D721Med (cell line): ENCODE results near the gene LANCL2.

Experiments used
- DNase-seq: peaks from one replicate; pipeline ENCODE4 v3.0.0; 2011; ENCODE audit warnings: low spot score; ENCODE audit not compliant: insufficient read length
- FAIRE-seq: peaks from 2 replicates; lab custom pipeline; 2011; peaks lifted over from hg19 to GRCh38; lab: Jason Lieb, UNC
- TF ChIP-seq, protein P1 (sequence below): IDR thresholded peaks from 2 replicates; pipeline ENCODE4 v1.5.1; 2012; ENCODE audit warnings: mild to moderate bottlenecking, control low read depth; ENCODE audit not compliant: insufficient read depth; ENCODE audit errors: missing control alignments

Gene LANCL2

DNA sequence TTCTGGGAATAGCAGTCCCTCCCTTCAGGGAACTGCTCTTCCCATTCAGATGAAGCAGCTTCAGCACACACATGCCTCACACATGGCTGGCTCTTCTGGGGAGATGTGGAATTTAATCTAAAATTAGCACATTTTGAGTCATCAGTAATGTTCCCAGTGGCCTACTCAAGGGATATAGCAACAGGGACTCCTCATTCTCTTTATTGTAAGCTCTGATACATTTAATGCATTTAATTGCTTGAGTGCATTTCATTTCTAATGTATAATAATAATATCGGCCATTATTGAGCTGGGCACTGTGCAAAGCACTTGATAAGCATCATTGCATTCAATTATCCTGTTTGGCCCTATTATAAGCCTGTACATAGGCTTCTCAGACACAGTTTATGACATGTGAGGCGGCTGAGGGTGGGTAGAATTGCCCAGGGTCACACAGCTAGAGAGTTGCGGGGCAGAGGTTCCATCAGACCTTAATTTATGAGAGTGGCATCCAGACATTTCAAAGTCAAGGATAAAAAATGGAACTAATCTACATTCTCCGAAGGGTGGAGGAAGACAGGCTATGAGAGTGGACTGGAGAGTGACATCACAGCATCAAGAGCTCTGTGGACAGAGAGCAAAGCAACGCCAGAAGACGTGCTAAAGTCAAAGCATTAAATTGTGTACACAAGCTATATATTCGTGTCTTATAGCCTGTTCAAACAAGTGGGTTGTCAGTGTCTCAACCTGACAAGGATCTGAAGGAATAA, 76.8 kb downstream of the LANCL2 start:
- no peak for DNase-seq
- TF ChIP-seq, protein P1, sequence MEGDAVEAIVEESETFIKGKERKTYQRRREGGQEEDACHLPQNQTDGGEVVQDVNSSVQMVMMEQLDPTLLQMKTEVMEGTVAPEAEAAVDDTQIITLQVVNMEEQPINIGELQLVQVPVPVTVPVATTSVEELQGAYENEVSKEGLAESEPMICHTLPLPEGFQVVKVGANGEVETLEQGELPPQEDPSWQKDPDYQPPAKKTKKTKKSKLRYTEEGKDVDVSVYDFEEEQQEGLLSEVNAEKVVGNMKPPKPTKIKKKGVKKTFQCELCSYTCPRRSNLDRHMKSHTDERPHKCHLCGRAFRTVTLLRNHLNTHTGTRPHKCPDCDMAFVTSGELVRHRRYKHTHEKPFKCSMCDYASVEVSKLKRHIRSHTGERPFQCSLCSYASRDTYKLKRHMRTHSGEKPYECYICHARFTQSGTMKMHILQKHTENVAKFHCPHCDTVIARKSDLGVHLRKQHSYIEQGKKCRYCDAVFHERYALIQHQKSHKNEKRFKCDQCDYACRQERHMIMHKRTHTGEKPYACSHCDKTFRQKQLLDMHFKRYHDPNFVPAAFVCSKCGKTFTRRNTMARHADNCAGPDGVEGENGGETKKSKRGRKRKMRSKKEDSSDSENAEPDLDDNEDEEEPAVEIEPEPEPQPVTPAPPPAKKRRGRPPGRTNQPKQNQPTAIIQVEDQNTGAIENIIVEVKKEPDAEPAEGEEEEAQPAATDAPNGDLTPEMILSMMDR = no peak
- FAIRE-seq = no peak

DNA sequence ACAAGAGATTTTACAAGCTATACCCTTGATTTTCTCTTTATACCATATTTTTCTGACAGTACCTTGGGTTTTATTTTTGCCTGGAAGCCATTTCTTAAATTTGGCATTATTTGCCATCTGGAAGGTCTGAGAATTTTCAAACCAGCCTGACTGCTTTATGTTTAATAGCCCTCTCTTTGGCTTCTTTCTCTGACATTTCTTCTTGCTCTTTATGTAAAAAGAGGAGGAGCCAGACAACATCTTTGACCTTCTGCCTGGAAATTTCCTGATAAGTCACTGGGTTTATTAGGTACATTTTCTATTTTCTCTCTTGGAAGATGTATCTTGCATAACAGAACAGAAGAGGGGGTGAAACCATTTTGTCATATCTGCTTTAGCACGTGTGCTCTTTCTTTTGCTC, 79.6 kb downstream of the LANCL2 start:
- DNase-seq = no peak
- no peak for FAIRE-seq
- TF ChIP-seq, protein P1 = no peak

DNA sequence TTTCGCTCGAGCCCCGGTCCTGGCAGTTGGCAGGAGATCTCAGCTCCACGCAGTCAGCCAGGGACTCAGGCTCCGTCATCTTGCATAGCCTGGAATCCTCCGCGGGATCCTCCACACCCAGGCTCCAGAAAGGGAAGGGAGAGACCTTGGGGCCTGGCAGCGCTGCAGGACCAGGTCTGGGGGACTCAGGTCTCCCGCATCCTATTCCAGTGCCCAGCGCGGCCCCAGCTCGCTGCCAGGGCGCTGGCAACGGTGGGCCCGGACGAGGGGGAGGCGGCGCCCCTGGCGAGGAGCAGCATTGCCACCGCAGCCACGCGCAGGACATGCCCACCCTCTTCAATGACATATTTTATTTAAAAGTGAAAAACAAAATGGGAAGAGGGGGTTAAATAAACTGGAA, 83.4 kb downstream of the LANCL2 start:
- TF ChIP-seq, protein P1 = no peak
- FAIRE-seq = no peak
- DNase-seq = no peak

DNA sequence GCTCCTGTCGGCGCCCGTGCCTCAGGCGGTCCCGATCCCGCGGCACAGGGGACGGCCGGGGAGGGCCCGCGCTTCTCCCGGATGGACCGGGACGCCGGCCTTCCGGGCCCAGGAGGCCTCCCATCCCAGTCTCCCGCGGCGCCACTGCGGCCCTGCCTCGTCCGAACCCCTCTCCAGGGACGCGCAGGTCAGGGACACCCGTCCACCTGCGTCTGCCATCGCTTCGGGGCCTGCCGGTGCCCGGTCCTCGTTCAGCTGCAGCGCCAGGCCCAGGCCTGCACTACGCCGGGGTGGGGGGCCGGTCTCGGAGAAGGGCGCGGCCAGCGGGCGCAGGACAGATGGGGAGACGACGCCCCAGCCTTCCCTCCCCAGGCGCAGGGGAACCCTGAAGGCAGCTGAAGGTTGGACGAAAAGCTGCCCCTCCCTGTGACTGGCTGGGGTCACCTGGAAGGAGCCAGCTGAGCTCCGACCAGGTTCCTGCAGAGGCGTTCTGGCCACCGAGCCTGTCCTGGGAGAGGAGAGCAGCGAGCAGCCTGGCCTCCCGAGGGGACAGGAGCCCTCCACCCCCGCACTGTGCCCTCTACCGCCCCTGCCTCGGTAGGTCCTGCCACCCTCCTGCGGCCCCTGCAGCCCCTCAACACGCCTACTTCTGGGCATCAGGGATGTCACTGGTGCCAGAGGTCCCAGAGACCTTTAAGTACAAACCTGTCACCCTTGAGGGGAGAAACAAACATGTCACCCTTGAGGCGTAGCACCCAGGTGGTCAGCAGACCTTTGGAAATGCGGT, 84.3 kb downstream of the LANCL2 start:
- FAIRE-seq (no peak), DNase-seq (no peak)
- TF ChIP-seq, protein P1 = no peak

DNA sequence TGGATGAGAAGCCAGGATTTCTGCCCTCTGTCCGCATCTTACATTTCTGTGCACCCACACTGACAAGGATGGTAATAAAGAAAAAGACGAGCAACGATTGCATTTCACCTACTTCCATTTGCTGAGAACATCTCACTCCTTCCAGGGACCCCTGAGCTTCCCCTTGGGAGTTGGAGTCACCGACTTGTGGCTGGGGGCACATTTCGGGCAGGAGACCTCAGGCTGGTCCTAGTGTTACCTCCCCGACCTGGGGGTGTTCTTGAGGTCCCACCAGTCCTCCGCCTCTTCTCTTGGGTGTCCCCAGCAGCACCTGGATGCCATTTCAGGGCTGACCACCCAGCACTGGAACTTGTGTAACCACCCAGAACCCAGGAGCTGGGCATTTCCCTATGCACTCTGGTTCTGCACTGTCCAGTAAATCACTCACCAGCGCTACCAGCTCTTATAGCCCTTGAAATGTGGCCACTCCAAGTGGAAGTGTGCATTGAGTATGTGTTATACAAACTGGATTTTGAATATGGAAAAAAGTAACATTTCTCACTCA, 84.9 kb downstream of the LANCL2 start:
- DNase-seq = no peak
- TF ChIP-seq, protein P1 = no peak
- no peak for FAIRE-seq

DNA sequence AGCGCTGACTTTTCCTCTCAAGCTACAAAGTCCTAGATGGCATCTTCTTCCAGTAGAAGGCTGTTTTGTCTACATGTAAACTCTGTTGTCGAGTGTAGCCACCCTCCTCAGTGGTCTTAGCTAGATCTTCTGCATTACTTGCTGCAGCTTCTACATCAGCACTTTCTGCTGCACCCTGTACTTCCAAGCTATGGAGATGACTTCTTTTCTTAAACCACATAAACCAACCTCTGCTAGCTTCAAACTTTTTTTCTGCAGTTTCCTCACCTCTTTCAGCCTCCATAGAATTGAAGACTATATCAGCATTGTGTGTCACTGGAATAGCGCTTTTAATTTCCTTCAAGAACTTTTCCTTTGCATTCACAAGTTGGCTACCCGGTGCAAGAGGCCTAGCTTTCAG, 87.8 kb downstream of the LANCL2 start:
- DNase-seq (no peak), FAIRE-seq (no peak)
- TF ChIP-seq, protein P1 = no peak
